GM23338 (cell line): Measurements from ENCODE around the gene GATM. TPM values are rescaled to one million over a fixed set of nuclear protein-coding genes. Genes with fewer than 3 reads are reported as not detected.

Experiments
- ATAC-seq: fragments of 200-7000 bp; cut with Tn5 transposase; 3 replicates; pipeline ENCODE4 v1.9.1; 2020
- DNase-seq: peaks from one replicate; pipeline ENCODE4 v3.0.0-alpha.2; 2015; ENCODE audit warnings: low spot score
- H2AFZ ChIP-seq: fragments of 200-600 bp; sonication (generic); 2 replicates; pipeline ENCODE4 v1.8.0; 2016; ENCODE audit warnings: antibody characterized with exemption, mild to moderate bottlenecking, moderate library complexity
- H3F3A ChIP-seq: fragments of 200-600 bp; sonication (generic); replicated peaks from 2 replicates; pipeline ENCODE4 v1.8.0; 2017; ENCODE audit warnings: antibody characterized with exemption, mixed run types, low read depth
- H3K27ac ChIP-seq: fragments of 200-600 bp; sonication (generic); 2 replicates; pipeline ENCODE4 v1.6.1; 2016; ENCODE audit warnings: low read depth
- H3K27me3 ChIP-seq: fragments of 200-600 bp; sonication (generic); 2 replicates; pipeline ENCODE4 v1.8.0; 2016; ENCODE audit warnings: mild to moderate bottlenecking, mixed run types, moderate library complexity; ENCODE audit not compliant: insufficient read depth
- H3K36me3 ChIP-seq: fragments of 200-600 bp; sonication (generic); 2 replicates; pipeline ENCODE4 v1.8.0; 2016; ENCODE audit warnings: mild to moderate bottlenecking; ENCODE audit not compliant: insufficient read depth
- H3K4me1 ChIP-seq: fragments of 200-600 bp; sonication (generic); 2 replicates; pipeline ENCODE4 v1.8.0; 2016; ENCODE audit warnings: mild to moderate bottlenecking, moderate library complexity; ENCODE audit not compliant: insufficient read depth
- H3K4me2 ChIP-seq: fragments of 200-600 bp; sonication (generic); 2 replicates; pipeline ENCODE4 v1.7.1; 2017; ENCODE audit warnings: mixed run types
- H3K4me3 ChIP-seq: fragments of 200-600 bp; sonication (generic); 2 replicates; pipeline ENCODE4 v1.6.1; 2016; ENCODE audit warnings: mixed run types
- H3K79me2 ChIP-seq: fragments of 200-600 bp; sonication (generic); replicated peaks from 2 replicates; pipeline ENCODE4 v1.8.0; 2017; ENCODE audit warnings: mild to moderate bottlenecking; ENCODE audit not compliant: insufficient read depth
- H3K9me2 ChIP-seq: fragments of 200-600 bp; sonication (generic); 2 replicates; pipeline ENCODE4 v1.8.0; 2017; ENCODE audit not compliant: insufficient read depth
- H4K20me1 ChIP-seq: fragments of 200-600 bp; sonication (generic); replicated peaks from 2 replicates; pipeline ENCODE4 v1.8.0; 2017; ENCODE audit warnings: mild to moderate bottlenecking; ENCODE audit not compliant: insufficient read depth
- H3K27ac Mint-ChIP-seq: 2 replicates; pipeline ENCODE4 v1.8.0; 2020; ENCODE audit warnings: inconsistent platforms, mild to moderate bottlenecking, moderate library complexity, mixed read lengths
- H3K27me3 Mint-ChIP-seq: 3 replicates; pipeline ENCODE4 v1.8.0; 2022; ENCODE audit warnings: low read depth, mild to moderate bottlenecking, moderate library complexity, mixed read lengths, inconsistent platforms; ENCODE audit not compliant: insufficient read depth, poor library complexity
- H3K36me3 Mint-ChIP-seq: 3 replicates; pipeline ENCODE4 v1.8.0; 2021; ENCODE audit warnings: low read depth, mild to moderate bottlenecking, inconsistent platforms, moderate library complexity, mixed read lengths
- H3K4me1 Mint-ChIP-seq: 3 replicates; pipeline ENCODE4 v1.8.0; 2020; ENCODE audit warnings: mild to moderate bottlenecking, inconsistent platforms, mixed read lengths
- H3K4me3 Mint-ChIP-seq: 3 replicates; pipeline ENCODE4 v1.8.0; 2021; ENCODE audit warnings: moderate library complexity, mild to moderate bottlenecking, inconsistent platforms, mixed read lengths
- H3K9me3 Mint-ChIP-seq: 3 replicates; pipeline ENCODE4 v1.8.0; 2020; ENCODE audit warnings: moderate library complexity, mild to moderate bottlenecking, inconsistent platforms, mixed read lengths
- CREB1 ChIP-seq: fragments of 250-450 bp; sonication (Bioruptor Pico); IDR thresholded peaks from 2 replicates; pipeline ENCODE4 v1.5.0; 2020; ENCODE audit warnings: low read depth, mild to moderate bottlenecking, moderate library complexity
- CTCF ChIP-seq, 2 experiments: fragments of 200-600 bp in 1 of 2; sonication (generic) in 1 of 2; conservative IDR thresholded peaks; 2 replicates each; pipeline versions ENCODE4 v1.5.1 to v1.6.1; 2016 to 2017; ENCODE audit warnings: antibody characterized with exemption in 2 of 2, low read depth in 2 of 2, mild to moderate bottlenecking in 2 of 2, moderate library complexity in 1 of 2
- ETS1 ChIP-seq: IDR thresholded peaks from 2 replicates; pipeline ENCODE4 v1.6.1; 2016; ENCODE audit warnings: antibody characterized with exemption
- EZH2phosphoT487 ChIP-seq: fragments of 200-600 bp; sonication (generic); IDR thresholded peaks from one replicate; pipeline ENCODE4 v1.8.1; 2018; ENCODE audit warnings: antibody characterized with exemption; ENCODE audit not compliant: unreplicated experiment
- JUNB ChIP-seq: IDR thresholded peaks from one replicate; pipeline ENCODE4 v1.6.1; 2016; ENCODE audit warnings: antibody characterized with exemption; ENCODE audit not compliant: unreplicated experiment
- POLR2AphosphoS5 ChIP-seq: IDR thresholded peaks from 2 replicates; pipeline ENCODE4 v1.6.1; 2016; ENCODE audit warnings: antibody characterized with exemption, low read depth
- STAT1 ChIP-seq: IDR thresholded peaks from one replicate; pipeline ENCODE4 v1.6.1; 2016; ENCODE audit warnings: antibody characterized with exemption; ENCODE audit not compliant: unreplicated experiment
- ZNF114 ChIP-seq: fragments of 250-450 bp; sonication (Bioruptor Pico); IDR thresholded peaks from 2 replicates; pipeline ENCODE4 v1.5.0; 2020; ENCODE audit warnings: mild to moderate bottlenecking, moderate library complexity
- ZNF331 ChIP-seq: fragments of 250-450 bp; sonication (Bioruptor Pico); IDR thresholded peaks from 2 replicates; pipeline ENCODE4 v1.5.0; 2020; ENCODE audit warnings: low read depth, mild to moderate bottlenecking, moderate library complexity
- polyA plus RNA-seq: library from polyadenylated mRNA; unstranded; fragments of >200 nt; fragmentation: Nextera tagmentation; extraction: Ambion mirVana; gene quantifications from 2 replicates; pipeline ENCODE4 v1.2.1, GENCODE V29; 2016
- total RNA-seq: library from RNA; depleted of rRNA; stranded (reverse); fragments of >200 nt; shearing (Covaris generic); gene quantifications from 2 replicates; pipeline ENCODE4 v1.2.3, GENCODE V29; 2014
- TF ChIP-seq, protein P1 (sequence below): fragments of 250-450 bp; sonication (Bioruptor Pico); IDR thresholded peaks from 2 replicates; pipeline ENCODE4 v1.5.0; 2020; ENCODE audit warnings: mild to moderate bottlenecking, moderate library complexity
- TF ChIP-seq, protein P2 (sequence below): IDR thresholded peaks from one replicate; pipeline ENCODE4 v1.6.1; 2018; ENCODE audit warnings: antibody characterized with exemption; ENCODE audit not compliant: unreplicated experiment

Gene GATM
- total and polyA plus RNA-seq, 2 experiments from 2014 or later, result 8.5 to 17.5 TPM

DNA sequence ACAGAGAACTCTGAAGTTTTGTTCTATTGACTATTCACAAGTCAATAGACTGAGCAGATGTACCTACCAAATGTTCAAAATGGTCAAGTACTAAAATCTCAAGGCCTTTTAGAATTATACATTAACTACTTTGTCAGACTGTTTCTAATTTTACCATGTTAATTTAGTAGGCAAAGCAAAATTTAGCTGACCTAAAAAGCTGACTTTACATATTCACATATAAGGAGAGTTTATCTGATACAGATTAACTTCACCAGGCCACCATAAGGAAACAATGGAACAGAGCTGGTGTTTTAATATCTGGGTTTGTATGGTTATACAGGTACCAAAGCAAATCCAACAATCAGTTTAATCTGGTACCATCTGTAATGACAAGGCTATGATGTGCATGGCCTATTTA lies 15.9 kb downstream of the GATM start:
- Histone ChIP-seq H3K4me3 (no peak overlapping the region), H4K20me1 (no peaks in the 10 kb centered on the region), H3F3A (no peaks in the 10 kb centered on the region), H2AFZ (no peak overlapping the region), H3K4me1 (no peaks in the 10 kb centered on the region), H3K79me2 (no peaks in the 10 kb centered on the region), H3K4me2 (no peak overlapping the region), H3K27ac (no peak overlapping the region), H3K36me3 (no peaks in the 10 kb centered on the region), H3K9me2 (no peaks in the 10 kb centered on the region), H3K27me3 (no peaks in the 10 kb centered on the region)
- Mint-ChIP-seq H3K9me3 (no peaks in the 10 kb centered on the region), H3K27me3 (no peaks in the 10 kb centered on the region), H3K36me3 (no peaks in the 10 kb centered on the region), H3K27ac (no peak overlapping the region), H3K4me1 (no peaks in the 10 kb centered on the region), H3K4me3 (no peak overlapping the region)
- DNase-seq (no peak), ATAC-seq (no peak)
- TF ChIP-seq ZNF331 (CRISPR knock-in tag) (no peak), CREB1 (CRISPR knock-in tag) (no peak)

- Histone ChIP-seq H3K79me2 (no peaks in the 10 kb centered on the region), H3K4me3 (no peak overlapping the region), H2AFZ (no peak overlapping the region), H4K20me1 (no peaks in the 10 kb centered on the region), H3F3A (no peaks in the 10 kb centered on the region), H3K27ac (no peak overlapping the region), H3K36me3 (no peaks in the 10 kb centered on the region), H3K4me2 (no peak overlapping the region), H3K4me1 (no peaks in the 10 kb centered on the region), H3K27me3 (no peaks in the 10 kb centered on the region), H3K9me2 (no peaks in the 10 kb centered on the region)
- Mint-ChIP-seq H3K9me3 (no peaks in the 10 kb centered on the region), H3K4me1 (no peaks in the 10 kb centered on the region), H3K4me3 (no peak overlapping the region), H3K27ac (no peak overlapping the region), H3K27me3 (no peaks in the 10 kb centered on the region), H3K36me3 (no peaks in the 10 kb centered on the region)
- no peak for DNase-seq
- ATAC-seq, result no peak
- TF ChIP-seq STAT1, result no peak
- TF ChIP-seq ZNF114 (CRISPR knock-in tag), result no peak
- TF ChIP-seq, protein P1, sequence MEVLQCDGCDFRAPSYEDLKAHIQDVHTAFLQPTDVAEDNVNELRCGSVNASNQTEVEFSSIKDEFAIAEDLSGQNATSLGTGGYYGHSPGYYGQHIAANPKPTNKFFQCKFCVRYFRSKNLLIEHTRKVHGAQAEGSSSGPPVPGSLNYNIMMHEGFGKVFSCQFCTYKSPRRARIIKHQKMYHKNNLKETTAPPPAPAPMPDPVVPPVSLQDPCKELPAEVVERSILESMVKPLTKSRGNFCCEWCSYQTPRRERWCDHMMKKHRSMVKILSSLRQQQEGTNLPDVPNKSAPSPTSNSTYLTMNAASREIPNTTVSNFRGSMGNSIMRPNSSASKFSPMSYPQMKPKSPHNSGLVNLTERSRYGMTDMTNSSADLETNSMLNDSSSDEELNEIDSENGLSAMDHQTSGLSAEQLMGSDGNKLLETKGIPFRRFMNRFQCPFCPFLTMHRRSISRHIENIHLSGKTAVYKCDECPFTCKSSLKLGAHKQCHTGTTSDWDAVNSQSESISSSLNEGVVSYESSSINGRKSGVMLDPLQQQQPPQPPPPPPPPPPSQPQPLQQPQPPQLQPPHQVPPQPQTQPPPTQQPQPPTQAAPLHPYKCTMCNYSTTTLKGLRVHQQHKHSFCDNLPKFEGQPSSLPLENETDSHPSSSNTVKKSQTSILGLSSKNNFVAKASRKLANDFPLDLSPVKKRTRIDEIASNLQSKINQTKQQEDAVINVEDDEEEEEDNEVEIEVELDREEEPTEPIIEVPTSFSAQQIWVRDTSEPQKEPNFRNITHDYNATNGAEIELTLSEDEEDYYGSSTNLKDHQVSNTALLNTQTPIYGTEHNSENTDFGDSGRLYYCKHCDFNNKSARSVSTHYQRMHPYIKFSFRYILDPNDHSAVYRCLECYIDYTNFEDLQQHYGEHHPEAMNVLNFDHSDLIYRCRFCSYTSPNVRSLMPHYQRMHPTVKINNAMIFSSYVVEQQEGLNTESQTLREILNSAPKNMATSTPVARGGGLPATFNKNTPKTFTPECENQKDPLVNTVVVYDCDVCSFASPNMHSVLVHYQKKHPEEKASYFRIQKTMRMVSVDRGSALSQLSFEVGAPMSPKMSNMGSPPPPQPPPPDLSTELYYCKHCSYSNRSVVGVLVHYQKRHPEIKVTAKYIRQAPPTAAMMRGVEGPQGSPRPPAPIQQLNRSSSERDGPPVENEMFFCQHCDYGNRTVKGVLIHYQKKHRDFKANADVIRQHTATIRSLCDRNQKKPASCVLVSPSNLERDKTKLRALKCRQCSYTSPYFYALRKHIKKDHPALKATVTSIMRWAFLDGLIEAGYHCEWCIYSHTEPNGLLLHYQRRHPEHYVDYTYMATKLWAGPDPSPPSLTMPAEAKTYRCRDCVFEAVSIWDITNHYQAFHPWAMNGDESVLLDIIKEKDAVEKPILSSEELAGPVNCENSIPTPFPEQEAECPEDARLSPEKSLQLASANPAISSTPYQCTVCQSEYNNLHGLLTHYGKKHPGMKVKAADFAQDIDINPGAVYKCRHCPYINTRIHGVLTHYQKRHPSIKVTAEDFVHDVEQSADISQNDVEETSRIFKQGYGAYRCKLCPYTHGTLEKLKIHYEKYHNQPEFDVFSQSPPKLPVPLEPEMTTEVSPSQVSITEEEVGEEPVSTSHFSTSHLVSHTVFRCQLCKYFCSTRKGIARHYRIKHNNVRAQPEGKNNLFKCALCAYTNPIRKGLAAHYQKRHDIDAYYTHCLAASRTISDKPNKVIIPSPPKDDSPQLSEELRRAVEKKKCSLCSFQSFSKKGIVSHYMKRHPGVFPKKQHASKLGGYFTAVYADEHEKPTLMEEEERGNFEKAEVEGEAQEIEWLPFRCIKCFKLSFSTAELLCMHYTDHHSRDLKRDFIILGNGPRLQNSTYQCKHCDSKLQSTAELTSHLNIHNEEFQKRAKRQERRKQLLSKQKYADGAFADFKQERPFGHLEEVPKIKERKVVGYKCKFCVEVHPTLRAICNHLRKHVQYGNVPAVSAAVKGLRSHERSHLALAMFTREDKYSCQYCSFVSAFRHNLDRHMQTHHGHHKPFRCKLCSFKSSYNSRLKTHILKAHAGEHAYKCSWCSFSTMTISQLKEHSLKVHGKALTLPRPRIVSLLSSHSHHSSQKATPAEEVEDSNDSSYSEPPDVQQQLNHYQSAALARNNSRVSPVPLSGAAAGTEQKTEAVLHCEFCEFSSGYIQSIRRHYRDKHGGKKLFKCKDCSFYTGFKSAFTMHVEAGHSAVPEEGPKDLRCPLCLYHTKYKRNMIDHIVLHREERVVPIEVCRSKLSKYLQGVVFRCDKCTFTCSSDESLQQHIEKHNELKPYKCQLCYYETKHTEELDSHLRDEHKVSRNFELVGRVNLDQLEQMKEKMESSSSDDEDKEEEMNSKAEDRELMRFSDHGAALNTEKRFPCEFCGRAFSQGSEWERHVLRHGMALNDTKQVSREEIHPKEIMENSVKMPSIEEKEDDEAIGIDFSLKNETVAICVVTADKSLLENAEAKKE (CRISPR knock-in tag), result no peak
- TF ChIP-seq CTCF (conservative IDR thresholded peaks at IDR 0.05; ENCODE audit: low read depth in 2 of 2), result no peak
- TF ChIP-seq JUNB, result no peak
- no peak for TF ChIP-seq POLR2AphosphoS5
- TF ChIP-seq, protein P2, sequence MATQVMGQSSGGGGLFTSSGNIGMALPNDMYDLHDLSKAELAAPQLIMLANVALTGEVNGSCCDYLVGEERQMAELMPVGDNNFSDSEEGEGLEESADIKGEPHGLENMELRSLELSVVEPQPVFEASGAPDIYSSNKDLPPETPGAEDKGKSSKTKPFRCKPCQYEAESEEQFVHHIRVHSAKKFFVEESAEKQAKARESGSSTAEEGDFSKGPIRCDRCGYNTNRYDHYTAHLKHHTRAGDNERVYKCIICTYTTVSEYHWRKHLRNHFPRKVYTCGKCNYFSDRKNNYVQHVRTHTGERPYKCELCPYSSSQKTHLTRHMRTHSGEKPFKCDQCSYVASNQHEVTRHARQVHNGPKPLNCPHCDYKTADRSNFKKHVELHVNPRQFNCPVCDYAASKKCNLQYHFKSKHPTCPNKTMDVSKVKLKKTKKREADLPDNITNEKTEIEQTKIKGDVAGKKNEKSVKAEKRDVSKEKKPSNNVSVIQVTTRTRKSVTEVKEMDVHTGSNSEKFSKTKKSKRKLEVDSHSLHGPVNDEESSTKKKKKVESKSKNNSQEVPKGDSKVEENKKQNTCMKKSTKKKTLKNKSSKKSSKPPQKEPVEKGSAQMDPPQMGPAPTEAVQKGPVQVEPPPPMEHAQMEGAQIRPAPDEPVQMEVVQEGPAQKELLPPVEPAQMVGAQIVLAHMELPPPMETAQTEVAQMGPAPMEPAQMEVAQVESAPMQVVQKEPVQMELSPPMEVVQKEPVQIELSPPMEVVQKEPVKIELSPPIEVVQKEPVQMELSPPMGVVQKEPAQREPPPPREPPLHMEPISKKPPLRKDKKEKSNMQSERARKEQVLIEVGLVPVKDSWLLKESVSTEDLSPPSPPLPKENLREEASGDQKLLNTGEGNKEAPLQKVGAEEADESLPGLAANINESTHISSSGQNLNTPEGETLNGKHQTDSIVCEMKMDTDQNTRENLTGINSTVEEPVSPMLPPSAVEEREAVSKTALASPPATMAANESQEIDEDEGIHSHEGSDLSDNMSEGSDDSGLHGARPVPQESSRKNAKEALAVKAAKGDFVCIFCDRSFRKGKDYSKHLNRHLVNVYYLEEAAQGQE, result no peak
- TF ChIP-seq ETS1, result no peak
- no peak for TF ChIP-seq EZH2phosphoT487
These were observed 16.5 kb downstream of the GATM start for GRCh38 chr15:45361878-45362277.
